Measurements from ENCODE around the gene ATP5F1D.

ATP5F1D gene

DNA sequence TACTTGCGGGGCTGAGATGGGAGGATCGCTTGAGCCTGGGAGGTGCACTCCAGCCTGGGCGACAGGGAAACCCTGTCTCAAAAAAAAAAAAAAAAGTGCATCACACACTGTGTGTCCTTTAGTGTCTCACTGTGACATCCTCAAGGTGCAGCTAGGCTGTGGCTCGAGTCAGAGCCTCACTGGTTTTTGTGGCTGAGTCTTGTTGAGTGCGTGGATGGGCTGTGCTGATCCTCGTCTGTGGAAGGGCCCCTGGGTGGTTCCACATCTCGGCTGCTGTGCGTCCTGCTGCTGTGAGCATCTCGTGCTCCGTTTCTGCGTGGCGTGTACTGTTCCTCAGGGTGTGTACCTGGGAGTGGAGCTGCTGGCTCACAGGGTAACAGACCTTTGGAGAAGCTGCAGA, 24.8 kb upstream of the ATP5F1D start:
- TF ChIP-seq, protein P1, sequence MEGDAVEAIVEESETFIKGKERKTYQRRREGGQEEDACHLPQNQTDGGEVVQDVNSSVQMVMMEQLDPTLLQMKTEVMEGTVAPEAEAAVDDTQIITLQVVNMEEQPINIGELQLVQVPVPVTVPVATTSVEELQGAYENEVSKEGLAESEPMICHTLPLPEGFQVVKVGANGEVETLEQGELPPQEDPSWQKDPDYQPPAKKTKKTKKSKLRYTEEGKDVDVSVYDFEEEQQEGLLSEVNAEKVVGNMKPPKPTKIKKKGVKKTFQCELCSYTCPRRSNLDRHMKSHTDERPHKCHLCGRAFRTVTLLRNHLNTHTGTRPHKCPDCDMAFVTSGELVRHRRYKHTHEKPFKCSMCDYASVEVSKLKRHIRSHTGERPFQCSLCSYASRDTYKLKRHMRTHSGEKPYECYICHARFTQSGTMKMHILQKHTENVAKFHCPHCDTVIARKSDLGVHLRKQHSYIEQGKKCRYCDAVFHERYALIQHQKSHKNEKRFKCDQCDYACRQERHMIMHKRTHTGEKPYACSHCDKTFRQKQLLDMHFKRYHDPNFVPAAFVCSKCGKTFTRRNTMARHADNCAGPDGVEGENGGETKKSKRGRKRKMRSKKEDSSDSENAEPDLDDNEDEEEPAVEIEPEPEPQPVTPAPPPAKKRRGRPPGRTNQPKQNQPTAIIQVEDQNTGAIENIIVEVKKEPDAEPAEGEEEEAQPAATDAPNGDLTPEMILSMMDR (conservative IDR thresholded peaks at IDR 0.05; ENCODE audit: low read depth) = no peak
- peak overlapping the region; percentile 98 for H3K27ac ChIP-seq
- no peak for DNase-seq (ENCODE audit: low spot score)
- ChIA-PET POLR2A (ENCODE audit: low non-redundant PET) (no interaction called here), CTCF (interaction anchor here (0.6 to 1.3 kb wide), 3 partner anchors 27 to 103 kb away, joined by 3 to 4 read pairs (median 3); no protein-coding TSS in a partner anchor)

DNA sequence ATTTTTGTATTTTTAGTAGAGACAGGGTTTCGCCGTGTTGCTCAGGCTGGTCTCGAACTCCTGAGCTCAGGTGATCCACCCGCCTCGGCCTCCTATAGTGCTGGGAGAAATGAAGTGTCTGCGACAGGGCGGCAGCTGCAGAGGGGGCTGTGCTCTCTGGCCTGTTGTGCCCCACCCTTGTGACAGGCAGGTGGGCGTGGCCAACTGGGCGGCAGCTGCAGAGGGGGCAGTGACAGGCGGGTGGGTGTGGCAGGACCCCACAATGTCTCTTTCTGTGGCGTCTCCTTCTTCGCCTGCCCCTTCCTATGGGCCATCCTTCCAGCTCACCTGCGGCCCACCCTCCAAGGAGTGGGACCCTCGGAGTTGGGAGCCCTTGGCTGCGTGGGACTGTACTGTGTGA, 24.2 kb upstream of the ATP5F1D start:
- POLR2A ChIA-PET (ENCODE audit: low non-redundant PET) = no interaction called here

DNA sequence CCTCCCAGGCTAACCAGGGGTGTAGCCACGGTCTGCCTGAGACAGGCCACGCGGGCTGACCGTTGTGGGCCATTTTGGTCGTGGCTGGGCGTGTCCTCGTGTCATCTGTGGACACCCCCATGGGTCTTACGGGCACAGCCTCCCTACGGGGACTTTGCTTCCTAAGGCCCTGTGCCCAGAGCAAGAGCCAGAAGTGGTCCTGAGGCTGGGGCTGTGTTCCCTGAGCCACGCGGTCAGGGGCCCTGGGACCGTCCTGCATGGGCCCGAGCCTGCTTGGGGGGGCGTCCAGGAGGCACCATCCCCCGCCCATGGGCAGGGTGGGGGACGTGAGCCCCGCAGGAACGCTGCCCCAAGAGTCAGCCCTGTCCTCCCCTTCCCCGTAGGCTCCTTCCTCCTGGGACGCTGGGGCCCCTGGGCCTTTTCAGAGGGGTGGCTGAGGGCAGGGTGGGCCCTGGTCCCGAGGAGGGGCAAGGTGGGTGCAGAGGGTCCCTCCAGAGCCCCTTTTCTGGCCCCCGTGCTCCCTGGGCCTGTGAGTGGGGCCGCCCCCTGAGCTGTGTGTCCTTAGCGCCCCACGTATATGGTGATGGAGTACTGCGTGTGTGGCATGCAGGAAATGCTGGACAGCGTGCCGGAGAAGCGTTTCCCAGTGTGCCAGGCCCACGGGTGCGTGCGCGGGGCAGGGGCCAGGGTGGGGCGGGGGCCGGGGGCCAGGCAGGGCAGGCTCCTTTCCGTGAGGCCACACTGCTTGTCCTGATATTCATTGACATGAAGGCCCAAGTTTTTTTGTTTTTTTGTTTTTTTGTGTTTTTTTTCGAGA, 22.6 kb upstream of the ATP5F1D start:
- ChIA-PET POLR2A (ENCODE audit: low non-redundant PET) (no interaction called here), CTCF (interaction anchor here (0.6 kb wide), 3 partner anchors 49 to 282 kb away, joined by 3 to 6 read pairs (median 3); no protein-coding TSS in a partner anchor)
- TF ChIP-seq, protein P1 (conservative IDR thresholded peaks at IDR 0.05; ENCODE audit: low read depth) = no peak
- no peak for DNase-seq (ENCODE audit: low spot score)
- H3K27ac ChIP-seq = peak overlapping the region; percentile 98

More for the DNA sequence above, 24.2 kb upstream of the ATP5F1D start:
- CTCF ChIA-PET = interaction anchor here (1.1 to 1.3 kb wide), 2 partner anchors 62 to 104 kb away, joined by 3 to 4 read pairs; no protein-coding TSS in a partner anchor
- H3K27ac ChIP-seq = peak overlapping the region; percentile 98
- TF ChIP-seq, protein P1 (conservative IDR thresholded peaks at IDR 0.05; ENCODE audit: low read depth) = no peak
- DNase-seq (ENCODE audit: low spot score) = no peak

DNA sequence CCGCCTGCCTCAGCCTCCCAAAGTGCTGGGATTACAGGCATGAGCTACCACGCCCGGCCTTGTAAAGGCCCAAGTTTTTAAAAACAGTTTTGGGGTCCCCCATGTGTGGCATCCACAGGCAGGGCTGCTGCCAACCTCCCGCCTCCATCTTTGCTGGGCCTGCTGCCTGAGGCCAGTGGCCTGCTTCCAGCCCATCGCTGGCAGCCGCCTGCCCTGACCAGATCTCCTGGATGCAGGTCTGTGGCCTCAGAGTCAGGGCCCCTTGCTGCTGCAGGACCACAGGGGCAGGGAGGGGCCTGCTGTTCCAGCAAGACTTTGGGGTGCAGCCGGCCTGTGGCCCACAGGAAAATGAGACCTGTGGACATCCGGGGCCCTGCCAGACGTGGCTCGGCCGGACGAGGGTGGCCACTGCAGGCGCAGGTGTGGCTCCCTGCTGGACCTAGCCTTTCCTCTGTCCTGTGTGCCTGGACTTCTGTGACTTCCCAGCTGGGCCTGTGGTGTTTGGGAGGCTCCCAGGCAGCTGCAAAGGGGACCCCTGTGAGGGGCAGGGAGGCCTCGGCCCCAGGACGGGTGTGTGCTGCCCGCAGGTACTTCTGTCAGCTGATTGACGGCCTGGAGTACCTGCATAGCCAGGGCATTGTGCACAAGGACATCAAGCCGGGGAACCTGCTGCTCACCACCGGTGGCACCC, 21.6 kb upstream of the ATP5F1D start:
- TF ChIP-seq, protein P1 (conservative IDR thresholded peaks at IDR 0.05; ENCODE audit: low read depth) = no peak
- CTCF ChIA-PET = interaction anchor here (0.6 kb wide), 1 partner anchor 281 kb away, joined by 6 read pairs; no protein-coding TSS in a partner anchor
- DNase-seq (ENCODE audit: low spot score) = no peak
- POLR2A ChIA-PET (ENCODE audit: low non-redundant PET) = no interaction called here
- H3K27ac ChIP-seq = peak overlapping the region; percentile 98

DNA sequence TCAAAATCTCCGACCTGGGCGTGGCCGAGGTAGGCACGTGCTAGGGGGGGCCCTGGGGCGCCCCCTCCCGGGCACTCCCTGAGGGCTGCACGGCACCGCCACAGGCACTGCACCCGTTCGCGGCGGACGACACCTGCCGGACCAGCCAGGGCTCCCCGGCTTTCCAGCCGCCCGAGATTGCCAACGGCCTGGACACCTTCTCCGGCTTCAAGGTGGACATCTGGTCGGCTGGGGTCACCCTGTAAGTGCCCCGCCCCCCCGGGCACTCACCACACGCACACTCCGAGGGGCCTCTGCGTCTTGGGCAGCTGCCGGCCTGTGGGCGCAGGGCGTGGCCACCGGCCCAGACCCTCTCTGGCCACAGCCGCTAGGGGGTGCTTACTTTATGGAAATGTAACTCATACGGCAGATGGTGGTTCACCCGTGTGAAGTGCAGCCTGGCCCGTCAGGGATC, 21.0 kb upstream of the ATP5F1D start:
- ChIA-PET POLR2A (ENCODE audit: low non-redundant PET) (no interaction called here), CTCF (interaction anchor here (0.7 to 1.3 kb wide), 2 partner anchors 9 to 731 kb away, joined by 3 to 4 read pairs; no protein-coding TSS in a partner anchor)
- TF ChIP-seq, protein P1 (conservative IDR thresholded peaks at IDR 0.05; ENCODE audit: low read depth) = no peak
- H3K27ac ChIP-seq = peak overlapping the region; percentile 98
- no peak for DNase-seq (ENCODE audit: low spot score)

All from RWPE1 (cell line).